CD4-positive, alpha-beta T cell treated with Interleukin-15 for 1 hour (primary cell): ENCODE measurements around the gene RMRP.
A peak's percentile ranks its signal among the peaks of the same experiment; 100 is the strongest.
"Not testable (repeated sequence)": the region's sequence is repeated elsewhere in the genome, so short reads cannot be mapped to it uniquely, and the experiment has no call there.

ENCODE experiments used
- DNase-seq: peaks from one replicate; pipeline ENCODE4 v3.0.0-alpha.2; 2020

RMRP gene

DNA sequence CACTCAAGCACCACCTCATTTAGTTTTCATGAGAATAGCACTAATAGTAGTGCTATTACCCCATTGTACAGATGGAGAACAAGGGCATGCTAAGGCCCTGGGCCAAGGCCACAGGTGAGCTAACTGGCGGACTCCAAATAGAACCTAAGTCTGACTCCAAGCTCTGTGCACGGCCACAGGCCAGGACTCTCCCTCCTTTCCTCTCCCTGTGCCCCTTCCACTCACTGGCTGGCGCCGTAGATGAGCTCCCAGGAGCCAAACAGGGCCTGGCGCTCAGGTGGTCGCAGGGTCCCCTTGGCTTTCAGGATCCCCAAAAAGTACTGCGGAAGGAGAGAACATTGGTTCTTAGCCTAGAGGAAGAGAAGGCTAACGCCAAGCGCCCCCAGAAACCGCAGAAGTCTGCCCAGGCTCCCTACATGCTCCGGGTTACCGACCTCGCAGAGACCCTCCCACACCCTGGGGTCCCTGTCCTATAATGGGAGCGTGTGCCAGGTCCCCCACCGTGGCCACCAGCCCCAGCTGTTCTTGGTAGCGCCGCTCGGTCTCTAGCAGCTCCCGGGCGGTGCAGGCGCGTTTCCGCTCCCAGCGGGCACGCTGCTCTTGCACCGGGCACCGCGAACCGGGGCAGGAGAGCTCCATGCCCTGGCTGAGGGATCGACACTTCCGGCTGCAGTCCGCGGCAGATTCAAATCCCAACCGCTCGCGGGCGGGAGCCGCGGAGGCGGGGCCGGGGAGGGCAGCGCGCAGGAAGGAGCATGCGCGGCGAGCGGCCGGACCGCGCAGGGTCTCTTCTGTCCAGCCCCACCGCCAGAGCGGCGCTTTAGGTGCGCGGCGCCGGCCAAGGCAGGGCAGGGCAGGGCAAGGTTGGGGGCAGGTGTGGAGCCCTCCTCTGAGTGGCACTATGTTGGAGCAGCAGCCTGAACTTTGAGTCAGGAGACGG, 7.0 kb upstream of the RMRP start, which contains the start of gene ARHGEF39:
TSS of gene ARHGEF39 (minus strand) at position 665 of the 940 bp plus-strand sequence. CDS start at position 639, 26 bp downstream.
- peak; percentile 60 for DNase-seq

DNA sequence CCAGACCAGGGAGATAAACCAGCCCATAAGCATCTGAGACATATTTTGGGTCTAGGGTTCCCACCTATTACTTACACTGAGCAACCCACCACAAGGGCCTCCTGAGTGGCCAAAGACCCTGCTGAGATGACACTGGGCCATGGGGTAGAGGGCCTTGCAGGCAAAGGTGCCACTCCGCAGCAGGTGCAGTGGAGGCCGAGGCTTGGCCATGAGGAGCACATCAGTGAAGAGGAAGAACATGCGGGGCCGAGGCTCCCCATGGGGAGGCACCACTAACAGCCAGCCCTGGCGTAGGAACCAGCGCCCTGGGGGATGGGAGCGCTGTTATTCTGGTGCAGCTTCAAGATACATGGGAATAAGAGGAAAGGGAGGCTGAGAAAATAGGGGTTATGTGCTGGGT, 4.6 kb upstream of the RMRP start:
- no peak for DNase-seq

DNA sequence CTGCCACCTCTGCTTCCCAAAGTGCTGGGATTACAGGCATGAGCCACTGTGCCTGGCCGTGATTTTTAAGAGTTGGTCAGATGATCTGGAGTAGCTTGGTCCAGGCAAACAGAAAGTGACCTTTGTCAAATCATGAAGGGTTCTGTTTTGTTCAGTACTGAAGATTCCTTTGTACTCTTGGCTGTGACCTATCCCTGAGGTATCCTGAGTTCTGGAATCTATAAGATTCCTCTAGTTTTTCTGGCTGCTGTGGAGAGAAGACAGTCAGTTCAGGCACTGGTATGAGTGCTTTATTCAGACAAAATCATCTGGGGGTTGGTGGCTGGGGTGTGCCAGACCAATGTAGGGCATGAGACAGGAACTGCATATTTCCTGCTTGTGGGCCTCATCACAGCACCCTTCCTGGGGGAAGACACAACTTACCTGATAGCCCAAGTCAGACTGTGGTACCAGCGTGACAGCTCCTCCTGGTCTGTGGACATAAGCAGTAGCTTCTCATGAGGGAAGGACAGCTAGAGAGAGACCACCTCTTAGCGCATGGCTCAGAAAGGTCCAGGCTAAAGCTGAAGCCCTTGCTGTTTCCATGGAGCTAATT, 4.0 kb upstream of the RMRP start:
- DNase-seq, result peak; percentile 65

DNA sequence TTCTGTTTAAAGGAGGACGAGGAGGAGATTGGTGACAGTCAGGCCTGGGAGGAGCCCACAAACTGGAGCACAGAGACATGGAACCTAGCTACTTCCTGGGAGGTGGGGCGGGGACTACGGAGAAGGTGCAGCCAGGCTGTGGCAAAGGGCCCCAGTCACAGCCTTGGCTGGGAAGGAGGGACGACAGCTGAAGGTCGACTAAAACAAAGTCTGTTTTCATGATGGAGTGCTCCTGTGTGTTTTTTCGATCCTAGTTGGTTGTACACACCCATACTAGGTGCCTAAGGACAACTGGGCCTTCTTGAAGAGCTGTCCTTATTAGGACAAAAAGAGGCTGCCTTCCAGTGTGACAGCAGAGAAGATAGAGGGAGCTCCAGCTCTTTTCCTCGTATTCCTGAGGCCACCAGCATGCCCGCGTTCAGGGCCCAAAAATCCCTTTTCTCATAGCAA, 3.2 kb upstream of the RMRP start:
- DNase-seq, result no peak

DNA sequence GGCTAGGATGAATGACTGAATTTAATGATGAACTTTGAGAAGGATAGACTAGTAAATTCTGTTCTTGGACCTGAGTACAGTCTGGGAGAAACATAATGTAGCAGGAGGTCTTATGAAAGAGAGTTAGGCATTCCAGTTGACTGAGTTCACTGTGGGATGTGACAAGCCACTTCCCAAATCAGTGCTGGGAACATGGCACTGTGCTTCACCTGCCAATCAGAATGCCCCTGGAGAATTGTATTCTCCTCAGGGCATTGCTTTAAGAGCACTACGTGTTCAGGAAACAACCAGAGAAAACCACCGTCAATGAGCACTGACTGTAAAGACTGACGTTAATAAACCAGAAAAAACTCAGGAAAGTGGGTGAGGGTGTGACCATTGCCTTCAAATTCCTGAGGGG, 1.5 kb upstream of the RMRP start:
- no peak for DNase-seq

DNA sequence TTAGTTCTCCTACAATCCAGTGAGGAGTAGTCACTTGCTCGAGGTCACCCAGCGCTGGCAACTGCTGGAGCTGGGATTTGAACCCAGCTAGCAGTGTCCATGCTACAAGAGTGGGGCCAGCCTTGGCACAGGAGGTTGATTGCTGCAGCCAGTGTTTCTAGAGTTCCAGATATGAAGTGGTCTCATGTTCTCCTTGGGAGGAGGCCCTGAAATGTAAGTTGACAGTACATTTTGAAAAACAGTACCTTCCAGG, 1.1 kb upstream of the RMRP start:
- DNase-seq, result no peak

DNA sequence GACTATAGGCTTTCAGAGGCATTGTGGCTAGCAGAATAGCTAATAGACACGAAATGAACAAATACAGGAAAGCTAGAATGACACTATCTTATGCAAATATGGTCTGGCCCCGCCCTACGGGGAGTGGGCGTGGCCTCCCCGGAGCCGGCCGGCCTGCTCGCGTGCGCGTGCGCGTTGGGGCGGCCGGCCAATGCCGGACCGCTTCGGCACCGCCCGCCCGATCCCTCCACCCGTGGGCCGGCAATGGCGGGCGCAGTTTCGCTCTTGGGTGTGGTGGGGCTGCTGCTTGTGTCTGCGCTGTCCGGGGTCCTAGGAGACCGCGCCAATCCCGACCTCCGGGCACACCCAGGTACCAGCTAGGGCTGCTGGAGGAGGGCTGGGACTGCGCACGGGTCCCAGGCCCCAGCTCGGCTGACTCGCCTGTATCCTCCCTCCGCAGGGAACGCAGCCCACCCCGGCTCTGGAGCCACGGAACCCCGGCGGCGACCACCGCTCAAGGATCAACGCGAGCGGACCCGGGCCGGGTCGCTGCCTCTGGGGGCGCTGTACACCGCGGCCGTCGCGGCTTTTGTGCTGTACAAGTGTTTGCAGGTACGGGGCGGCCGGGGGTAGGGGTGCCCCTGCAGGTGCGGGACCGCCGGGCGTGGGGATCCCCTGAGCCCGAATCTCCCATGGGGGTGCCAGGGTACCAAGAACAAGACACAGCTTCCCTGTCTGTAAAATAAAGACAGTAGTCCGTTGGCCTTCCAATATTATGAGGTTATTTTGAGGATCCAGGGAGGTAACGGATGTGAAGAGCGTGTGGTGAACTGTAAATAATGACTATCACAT, 533 bp upstream of the RMRP start, which contains the start of gene CCDC107:
TSS of gene CCDC107 (plus strand) at position 156 of the 831 bp plus-strand sequence. CDS start at position 244, 88 bp downstream.
- DNase-seq, result peak; percentile 87

DNA sequence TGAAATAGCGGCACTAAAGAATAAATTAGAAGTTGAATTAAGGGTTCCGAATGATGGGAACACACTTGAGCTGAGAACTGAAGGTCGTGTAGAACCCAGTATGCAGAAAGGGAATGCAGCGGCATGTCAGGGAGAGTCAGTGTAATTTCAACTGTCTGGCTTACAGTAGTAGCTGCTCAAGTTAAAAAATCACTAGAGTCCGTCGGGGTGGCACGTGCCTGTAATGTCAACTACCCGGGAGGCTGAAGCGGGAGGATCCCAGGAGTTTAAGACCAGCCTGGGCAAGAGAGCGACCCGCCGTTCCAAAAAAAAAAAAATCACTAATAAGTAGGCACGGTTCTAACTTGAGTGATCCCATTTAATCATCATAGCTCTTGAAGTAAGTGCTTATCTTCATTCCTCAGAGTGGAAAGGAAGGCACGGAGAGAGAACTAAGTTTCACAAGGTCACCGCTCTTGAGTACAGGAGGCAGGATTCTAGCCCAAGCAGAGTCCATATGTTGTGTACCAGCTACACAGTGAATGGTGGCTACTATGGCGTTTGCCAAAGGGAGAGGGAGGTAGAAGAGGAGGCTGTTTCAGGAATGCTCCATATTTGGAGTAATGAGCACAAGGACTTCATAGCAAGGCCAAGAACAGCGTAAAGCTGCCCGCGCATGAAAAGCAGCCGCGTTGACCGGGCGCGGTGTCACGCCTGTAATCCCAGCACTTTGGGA, 831 bp downstream of the RMRP start:
- no peak for DNase-seq

DNA sequence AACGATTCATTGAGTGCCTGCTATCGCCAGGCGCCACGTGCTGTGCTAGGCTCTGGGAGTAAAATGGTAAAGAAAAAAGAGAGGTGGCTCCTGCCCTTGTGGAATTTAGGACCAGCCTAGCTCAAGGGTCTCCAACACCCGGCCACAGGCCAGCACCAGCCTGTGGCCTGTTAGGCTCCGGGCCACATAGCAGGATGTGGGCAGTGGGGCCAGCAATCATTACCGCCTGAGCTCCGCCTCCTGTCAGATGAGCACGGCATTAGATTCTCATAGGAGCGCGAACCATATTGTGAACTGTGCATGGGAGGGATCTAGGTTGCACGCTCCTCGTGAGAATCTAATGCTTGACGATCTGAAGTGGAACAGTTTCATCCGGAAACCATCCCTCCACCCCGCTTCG, 1.5 kb downstream of the RMRP start:
- DNase-seq, result no peak

DNA sequence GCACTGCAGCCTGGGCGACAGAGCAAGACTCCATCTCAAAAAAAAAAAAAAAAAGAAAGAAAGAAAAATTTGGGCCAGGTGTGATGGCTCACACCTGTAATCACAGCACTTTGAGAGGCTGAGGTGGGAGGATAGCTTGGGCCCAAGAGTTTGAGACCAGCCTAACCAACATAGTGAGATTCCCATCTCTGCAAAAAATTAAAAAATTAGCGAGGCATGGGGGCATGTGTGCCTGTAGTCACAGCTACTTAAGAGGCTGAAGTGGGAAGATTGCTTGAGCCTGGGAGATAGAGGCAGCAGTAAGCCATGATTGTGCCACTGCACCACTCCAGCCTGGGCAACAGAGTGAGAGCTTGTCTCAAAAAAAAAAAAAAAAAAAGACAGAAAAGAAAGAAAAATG, 4.2 kb downstream of the RMRP start:
- DNase-seq, result no peak

DNA sequence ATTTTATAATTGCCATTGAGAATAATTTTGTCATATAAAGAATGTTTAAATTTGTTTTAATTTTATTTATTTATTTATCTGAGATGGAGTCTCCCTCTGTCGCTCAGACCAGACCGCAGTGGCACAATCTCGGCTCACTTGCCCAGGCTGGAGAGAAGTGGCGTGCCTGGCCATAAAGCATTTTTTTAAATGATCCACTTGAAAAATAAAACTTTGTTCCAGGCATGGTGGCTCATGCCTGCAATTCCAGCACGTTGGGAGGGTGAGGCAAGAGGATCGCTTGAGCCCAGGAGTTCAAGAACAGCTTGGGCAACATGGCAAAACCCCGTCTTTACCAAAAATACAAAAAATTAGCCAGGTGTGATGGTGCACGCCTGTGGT, 5.0 kb downstream of the RMRP start:
- DNase-seq, result no peak

DNA sequence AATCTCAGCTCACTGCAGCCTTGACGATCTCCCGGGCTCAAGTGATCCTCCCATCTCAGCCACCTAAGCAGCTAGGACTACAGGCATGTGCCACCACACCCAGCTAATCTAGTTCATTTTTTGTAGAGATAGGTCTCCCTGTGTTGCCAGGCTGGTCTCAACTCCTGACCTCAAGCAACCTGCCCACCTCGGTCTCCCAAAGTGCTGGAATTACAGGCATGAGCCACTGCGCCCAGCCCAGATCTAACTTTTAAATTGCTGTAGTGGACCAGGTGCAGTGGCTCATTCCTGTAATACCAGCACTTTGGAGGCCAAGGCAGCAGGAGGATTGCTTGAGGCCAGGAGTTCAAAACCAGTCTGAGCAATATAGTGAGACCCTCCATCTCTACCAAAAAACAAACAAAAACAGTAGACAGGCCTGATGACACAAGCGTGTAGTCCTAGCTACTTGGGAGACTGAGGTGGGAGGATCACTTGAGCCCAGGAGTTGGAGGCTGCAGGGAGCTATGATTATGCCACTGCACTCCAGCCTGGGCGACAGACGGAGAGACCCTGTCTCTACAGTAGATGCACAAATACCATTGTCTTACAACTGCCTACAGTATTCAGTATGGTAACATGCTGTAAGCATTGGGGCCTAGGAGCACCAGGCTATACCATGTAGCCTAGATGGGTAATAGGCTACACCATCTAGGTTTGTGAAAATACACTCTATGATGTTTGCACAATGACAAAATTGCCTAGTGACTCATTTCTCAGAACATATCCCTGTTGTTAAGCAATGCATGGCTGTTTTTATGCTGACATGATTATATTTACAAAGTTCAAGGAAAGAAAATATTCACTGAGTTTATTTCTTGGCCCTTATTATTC, 5.6 kb downstream of the RMRP start:
- no peak for DNase-seq

DNA sequence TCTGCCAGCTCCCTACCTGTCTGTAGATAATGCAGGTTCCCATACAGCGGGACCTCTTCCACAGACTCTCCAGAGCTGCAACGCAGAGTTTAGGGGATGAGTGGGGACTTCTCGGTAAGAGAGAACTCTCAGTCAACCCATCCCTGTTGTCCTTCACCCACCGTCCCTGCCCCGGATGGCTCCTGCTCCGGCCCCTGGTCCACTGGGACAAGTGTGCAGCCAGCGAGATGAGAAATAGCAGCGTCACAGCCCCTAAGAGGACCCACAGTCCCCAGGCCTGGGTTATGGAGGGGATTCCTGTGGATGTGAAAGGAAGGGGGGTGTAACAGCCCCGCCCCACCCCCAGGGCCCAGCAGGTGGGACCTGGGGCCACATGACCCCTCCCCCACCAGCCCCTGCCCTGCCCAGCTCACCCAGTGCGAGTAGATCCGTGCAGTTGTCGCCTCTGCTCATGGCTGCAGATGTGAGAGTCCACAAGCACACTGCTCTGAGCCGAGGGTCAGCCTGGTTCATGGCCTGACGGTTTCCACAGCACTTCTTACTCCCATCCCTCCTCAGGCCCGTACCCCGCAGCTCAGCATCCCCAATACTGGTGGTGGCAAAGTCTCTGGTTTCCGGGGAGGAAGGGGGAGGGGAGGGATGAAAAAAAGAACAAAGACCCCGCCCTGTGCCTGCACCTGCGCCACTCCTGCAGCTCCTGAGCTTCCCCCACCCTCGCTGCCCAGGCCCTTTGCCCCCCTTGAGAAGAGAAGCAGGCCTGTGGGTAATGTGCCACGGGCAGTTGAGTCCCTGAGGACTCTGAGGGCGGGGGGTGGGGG, 7.3 kb downstream of the RMRP start, which contains the start of gene SIT1:
TSS of gene SIT1 (minus strand) at position 591 of the 818 bp plus-strand sequence. CDS start at position 513, 78 bp downstream.
- DNase-seq, result peak; percentile 28

DNA sequence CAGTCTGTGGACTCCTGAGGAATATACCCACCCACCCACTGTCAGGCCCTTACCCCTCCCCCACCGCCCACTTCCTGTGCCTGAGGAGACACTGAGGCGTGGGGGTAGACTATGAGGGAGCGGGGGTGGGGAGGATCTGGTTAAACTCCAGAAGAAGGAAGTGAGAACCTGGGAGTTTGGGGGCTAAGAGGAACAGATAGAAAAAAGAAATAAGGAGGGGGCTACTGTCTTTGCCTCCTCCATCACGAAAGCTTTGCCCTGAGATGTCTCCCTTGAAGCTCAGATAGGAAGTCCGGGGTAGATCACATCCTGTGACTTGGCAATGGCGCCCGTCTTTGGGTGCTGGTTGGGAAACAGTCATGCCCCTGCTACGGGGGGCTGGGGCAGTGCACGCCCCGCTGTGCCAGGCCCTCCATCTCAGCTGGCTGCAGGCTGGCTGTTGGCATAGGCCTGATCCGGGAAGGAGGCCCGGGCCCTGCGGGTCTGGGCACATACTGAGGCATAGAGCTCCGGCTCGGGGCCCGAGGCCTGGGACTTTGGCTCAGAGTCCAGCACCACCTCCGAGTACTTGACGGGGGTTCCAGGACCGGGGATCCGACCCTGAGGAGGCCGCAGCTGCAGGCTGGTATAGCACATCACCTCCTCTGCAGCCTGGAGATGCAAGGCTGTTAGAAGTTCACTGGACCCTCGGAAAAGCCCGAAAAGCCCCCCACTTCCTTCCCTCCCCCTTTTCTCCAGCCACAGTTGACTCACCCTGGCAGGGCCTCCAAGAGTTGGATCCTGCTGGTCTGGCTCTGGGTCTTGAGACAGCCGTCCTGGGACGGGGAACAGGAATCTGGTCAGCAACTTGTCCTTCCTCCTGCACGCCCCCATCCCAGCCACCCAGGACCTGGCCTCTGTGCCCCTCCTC, 8.1 kb downstream of the RMRP start:
- DNase-seq, result peak; percentile 21

DNA sequence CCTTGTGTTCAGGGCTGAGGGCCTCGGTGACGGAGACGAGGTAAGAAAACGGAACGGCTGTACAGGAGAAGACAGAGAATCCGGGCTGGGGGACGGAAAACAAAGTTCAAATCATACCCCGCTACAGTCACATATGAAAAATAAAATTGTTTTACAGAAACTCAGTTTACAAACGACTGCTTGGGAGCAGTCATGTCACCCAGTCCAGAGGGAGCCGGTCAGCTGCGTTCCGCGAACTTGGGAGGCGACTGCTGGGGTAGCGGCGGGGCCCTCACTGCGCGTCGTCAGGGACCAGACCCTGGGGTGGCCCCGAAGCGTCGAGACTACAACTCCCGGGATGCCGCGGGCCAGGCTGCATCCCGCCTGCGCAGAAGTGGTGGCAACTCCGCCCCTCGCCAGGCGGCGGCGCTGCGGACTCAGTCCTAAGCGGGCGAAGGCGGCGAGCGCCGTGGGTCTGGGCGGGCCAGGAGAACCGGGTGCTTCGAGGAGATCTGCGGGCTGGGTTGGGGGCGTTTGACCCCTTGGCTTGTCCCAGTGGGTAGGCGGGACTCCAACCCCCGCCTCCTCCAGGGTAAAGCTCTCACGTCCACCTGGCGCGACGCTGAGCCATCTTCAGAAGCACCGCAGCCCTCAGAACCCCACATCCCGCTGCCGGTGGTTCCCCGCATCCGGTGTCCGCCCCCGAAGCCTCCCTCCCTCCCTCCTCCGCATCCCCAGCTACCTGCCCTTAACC, 11.1 kb downstream of the RMRP start:
- DNase-seq, result peak; percentile 91

DNA sequence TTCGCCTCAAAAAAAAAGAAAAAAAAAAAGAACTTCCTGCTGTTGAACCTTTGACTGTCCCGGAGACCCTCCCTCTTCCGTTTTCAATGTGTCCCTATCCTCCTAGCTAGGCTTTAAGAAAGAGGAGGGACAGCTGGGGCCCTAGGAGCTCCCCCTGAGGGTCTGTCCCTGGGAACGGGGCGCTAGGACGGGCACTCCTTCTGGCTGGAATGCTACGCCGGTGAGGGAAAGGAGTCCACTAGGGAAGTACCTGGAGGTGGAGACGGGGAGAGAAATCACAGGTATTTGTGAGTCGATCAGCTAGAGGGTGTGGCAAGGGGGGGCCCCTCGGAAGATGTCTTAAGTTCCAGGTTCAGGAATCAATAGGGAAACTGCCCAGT, 11.7 kb downstream of the RMRP start:
- no peak for DNase-seq

DNA sequence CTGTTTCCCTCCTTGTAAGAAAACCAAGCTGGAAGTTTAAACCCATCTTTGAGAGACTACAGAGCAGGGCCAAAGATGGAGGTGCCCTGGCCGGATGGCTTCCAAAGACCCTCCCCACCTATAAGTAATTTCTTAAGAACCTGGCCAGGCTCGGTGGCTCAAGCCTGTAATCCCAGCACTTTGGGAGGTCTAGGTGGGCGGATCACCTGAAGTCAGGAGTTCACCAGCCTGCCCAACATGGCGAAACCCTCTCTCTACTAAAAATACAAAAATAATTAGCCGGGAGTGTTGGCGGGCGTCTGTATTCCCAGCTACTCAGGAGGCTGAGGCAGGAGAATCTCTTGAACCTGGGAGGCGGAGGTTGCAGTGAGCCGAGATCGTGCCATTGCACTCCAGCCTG, 12.1 kb downstream of the RMRP start:
- DNase-seq, result not testable (repeated sequence)

DNA sequence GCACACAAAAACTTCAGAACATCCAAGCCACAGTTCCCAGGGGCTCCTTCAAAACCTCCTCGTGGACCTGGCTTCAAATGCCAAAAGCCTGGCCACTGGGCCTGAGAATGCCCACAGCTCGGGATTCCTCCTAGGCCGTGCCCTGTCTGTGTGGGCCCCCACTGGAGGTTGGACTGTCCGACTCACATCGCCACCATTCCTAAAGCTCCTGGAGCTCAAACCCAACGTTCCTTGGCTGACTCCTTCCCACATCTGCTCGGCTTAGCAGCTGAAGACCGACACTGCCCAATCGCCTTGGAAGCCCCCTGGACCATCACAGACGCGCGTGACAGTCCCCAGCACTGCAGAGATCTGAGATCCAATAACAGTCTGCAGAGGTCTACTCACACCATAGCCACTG, 14.8 kb downstream of the RMRP start:
- no peak for DNase-seq

DNA sequence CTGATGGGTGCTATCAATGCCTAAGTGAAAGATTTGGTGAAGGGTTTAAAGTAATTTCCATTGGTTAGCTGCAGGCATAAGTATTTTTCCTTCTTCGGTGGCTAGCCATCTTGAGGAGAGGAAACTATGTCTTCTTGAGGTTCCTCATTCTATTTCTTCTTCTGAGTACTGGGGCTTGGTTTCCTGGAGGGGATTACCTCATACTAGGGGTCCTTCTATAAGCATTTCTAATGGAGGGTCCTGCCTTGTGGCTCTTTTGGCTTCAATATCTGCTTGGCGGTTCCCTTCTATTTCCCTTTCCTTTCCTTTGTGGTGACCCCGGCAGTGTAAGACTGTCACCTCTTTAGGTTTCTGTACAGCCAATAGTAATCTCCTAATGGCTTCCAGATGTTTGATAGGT, 16.3 kb downstream of the RMRP start:
- DNase-seq, result not testable (repeated sequence)
